ENCODE measurements around the gene MGMT. TPM values are rescaled to one million over a fixed set of nuclear protein-coding genes. Genes with fewer than 3 reads are reported as not detected.

MGMT gene
- total and polyA plus RNA-seq, 2 experiments from 2014 or later, result 19.3 to 21.9 TPM

GRCh38 chr10:129641982-129642381, 174.9 kb downstream of the MGMT start:
- H4K20me1 ChIP-seq (replicated peaks; ENCODE audit: insufficient read depth), result no peaks in the 10 kb centered on the region
- no peaks in the 10 kb centered on the region for H3K9me3 Mint-ChIP-seq
- H3K4me1 ChIP-seq (ENCODE audit: insufficient read depth), result no peaks in the 10 kb centered on the region
- no peak overlapping the region for H3K4me3 Mint-ChIP-seq
- no peaks in the 10 kb centered on the region for H3K36me3 ChIP-seq (ENCODE audit: insufficient read depth)
- no peaks in the 10 kb centered on the region for H3K9me2 ChIP-seq (ENCODE audit: insufficient read depth)
- H3K4me2 ChIP-seq, result no peak overlapping the region
- peaks cover 17% of the 10 kb centered on the region for H3K4me1 Mint-ChIP-seq
- H3K27me3 Mint-ChIP-seq (ENCODE audit: insufficient read depth, low read depth, poor library complexity), result peaks cover 3% of the 10 kb centered on the region
- TF ChIP-seq ZNF114 (CRISPR knock-in tag; IDR thresholded peaks at IDR 0.05) (no peak), CREB1 (CRISPR knock-in tag; IDR thresholded peaks at IDR 0.05; ENCODE audit: low read depth) (no peak), EZH2 (IDR thresholded peaks at IDR 0.05; ENCODE audit: low read depth, unreplicated experiment) (no peak), JUNB (IDR thresholded peaks at IDR 0.05; ENCODE audit: unreplicated experiment) (no peak), ZNF462 (CRISPR knock-in tag; IDR thresholded peaks at IDR 0.05) (no peak), EZH2phosphoT487 (IDR thresholded peaks at IDR 0.05; ENCODE audit: unreplicated experiment) (no peak), ETS1 (IDR thresholded peaks at IDR 0.05) (no peak), REST (IDR thresholded peaks at IDR 0.05; ENCODE audit: unreplicated experiment) (no peak), ZNF331 (CRISPR knock-in tag; IDR thresholded peaks at IDR 0.05; ENCODE audit: low read depth) (no peak), POLR2AphosphoS5 (IDR thresholded peaks at IDR 0.05; ENCODE audit: low read depth) (no peak), CTCF (conservative IDR thresholded peaks at IDR 0.05; ENCODE audit: low read depth in 2 of 2) (no peak)
- H3F3A ChIP-seq (replicated peaks; ENCODE audit: low read depth), result no peaks in the 10 kb centered on the region
- no peaks in the 10 kb centered on the region for H3K79me2 ChIP-seq (replicated peaks; ENCODE audit: insufficient read depth)
- no peak overlapping the region for H3K27ac Mint-ChIP-seq
- no peaks in the 10 kb centered on the region for H3K27me3 ChIP-seq (ENCODE audit: insufficient read depth)
- no peak for ATAC-seq
- H3K4me3 ChIP-seq, result no peak overlapping the region
- H3K27ac ChIP-seq (ENCODE audit: low read depth), result no peak overlapping the region
- H2AFZ ChIP-seq, result no peak overlapping the region
- DNase-seq (ENCODE audit: low spot score), result no peak
- H3K36me3 Mint-ChIP-seq (ENCODE audit: low read depth), result no peaks in the 10 kb centered on the region
